HUES64 (cell line): Measurements from ENCODE around the gene CEBPA.
"Not testable (repeated sequence)": the region's sequence is repeated elsewhere in the genome, so short reads cannot be mapped to it uniquely, and the experiment has no call there.

Experiments
- H3K27ac ChIP-seq: 2 replicates; pipeline ENCODE4 v1.7.0; 2013; ENCODE audit warnings: low read depth, low read length, inconsistent platforms
- H3K27me3 ChIP-seq: 2 replicates; pipeline ENCODE4 v1.6.1; 2013; ENCODE audit warnings: mild to moderate bottlenecking, low read length; ENCODE audit not compliant: insufficient read depth
- H3K36me3 ChIP-seq: 2 replicates; pipeline ENCODE4 v1.6.1; 2013; ENCODE audit warnings: mild to moderate bottlenecking, low read length; ENCODE audit not compliant: insufficient read depth
- H3K4me1 ChIP-seq: 2 replicates; pipeline ENCODE4 v1.6.1; 2013; ENCODE audit warnings: mild to moderate bottlenecking, low read length, moderate library complexity; ENCODE audit not compliant: insufficient read depth
- H3K4me3 ChIP-seq: 2 replicates; pipeline ENCODE4 v1.5.1; 2013; ENCODE audit warnings: mild to moderate bottlenecking, low read length, moderate library complexity
- H3K9ac ChIP-seq: 2 replicates; pipeline ENCODE4 v1.6.1; 2013; ENCODE audit warnings: mild to moderate bottlenecking, low read depth, low read length
- H3K9me3 ChIP-seq: 2 replicates; pipeline ENCODE4 v1.6.1; 2013; ENCODE audit warnings: low read depth, low read length; ENCODE audit not compliant: insufficient read depth
- WGBS: fragments of 150-250, 120-280 bp; methylation state at CpG from one replicate; pipeline ENCODE4 v1.1.7; 2013; ENCODE audit warnings: missing lambda C conversion rate; 5-methylcytosine and 5-hydroxymethylcytosine counted together

Gene CEBPA

GRCh38 chr19:33324628-33325027, 22.3 kb upstream of the CEBPA start:
- no peak overlapping the region for H3K4me3 ChIP-seq
- H3K36me3 ChIP-seq = no peaks in the 10 kb centered on the region
- WGBS = 84% methylated on average over 3 of the region's 3 CpGs
- H3K4me1 ChIP-seq = no peaks in the 10 kb centered on the region
- no peaks in the 10 kb centered on the region for H3K27me3 ChIP-seq
- H3K9ac ChIP-seq = no peak overlapping the region
- no peak overlapping the region for H3K27ac ChIP-seq
- peaks cover 19% of the 10 kb centered on the region; the same call in 1 of the 2 replicates for H3K9me3 ChIP-seq

DNA sequence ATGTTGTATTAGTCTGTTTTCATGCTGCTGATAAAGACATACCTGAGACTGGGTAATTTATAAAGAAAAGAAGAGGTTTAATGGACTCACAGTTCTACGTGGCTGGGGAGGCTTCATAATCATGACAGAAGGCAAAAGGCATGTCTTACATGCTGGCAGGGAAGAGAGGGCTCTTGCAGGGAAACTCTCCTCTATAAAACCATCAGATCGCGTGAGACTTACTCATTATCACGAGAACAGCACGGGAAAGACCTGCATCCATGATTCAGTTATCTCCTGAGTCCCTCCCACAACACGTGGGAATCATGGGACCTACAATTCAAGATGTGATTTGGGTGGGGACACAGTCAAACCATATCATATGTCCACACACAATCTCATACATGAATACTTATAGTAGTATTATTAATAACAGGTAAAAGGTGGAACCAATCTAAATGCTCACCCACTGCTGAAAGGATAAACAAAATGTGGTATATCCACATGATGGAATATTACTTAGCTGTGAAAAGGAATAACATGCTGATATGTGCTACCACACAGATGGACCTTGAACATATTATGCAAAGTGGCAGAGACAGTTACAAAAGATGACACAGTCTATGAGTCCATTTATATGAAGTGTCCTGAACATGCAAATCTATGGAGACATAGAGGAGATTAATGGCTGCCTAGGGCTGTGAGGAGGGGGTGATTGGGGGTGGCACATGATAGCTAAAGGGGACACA, 20.9 kb upstream of the CEBPA start:
- Histone ChIP-seq H3K27me3 (no peaks in the 10 kb centered on the region), H3K36me3 (no peaks in the 10 kb centered on the region), H3K4me1 (no peaks in the 10 kb centered on the region), H3K9ac (no peak overlapping the region), H3K9me3 (peaks cover 19% of the 10 kb centered on the region; the same call in 1 of the 2 replicates), H3K4me3 (no peak overlapping the region), H3K27ac (no peak overlapping the region)
- 89% methylated on average over 6 of the region's 6 CpGs for WGBS

GRCh38 chr19:33320636-33321035, 18.3 kb upstream of the CEBPA start:
- 90% methylated on average over 1 of the region's 1 CpG for WGBS
- no peak overlapping the region for H3K9ac ChIP-seq

DNA sequence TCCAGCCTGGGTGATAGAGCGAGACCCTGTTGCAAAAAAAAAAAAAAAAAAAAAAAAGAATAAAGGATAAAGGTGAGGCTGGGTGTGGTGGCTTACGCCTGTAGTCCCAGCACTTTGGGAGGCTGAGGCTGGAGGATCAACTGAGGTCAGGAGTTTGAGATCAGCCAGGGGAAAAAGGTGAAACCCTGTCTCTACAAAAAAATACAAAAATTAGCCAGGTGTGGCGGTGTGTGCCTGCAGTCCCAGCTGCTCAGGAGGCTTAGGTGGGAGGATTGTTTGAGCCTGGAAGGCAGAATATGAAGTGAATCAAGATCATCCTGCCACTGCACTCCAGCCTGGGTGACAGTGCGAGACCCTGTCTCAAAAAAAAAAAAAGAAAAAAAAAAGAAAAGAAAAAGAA, 15.7 kb upstream of the CEBPA start:
- H3K36me3 ChIP-seq, H3K4me3 ChIP-seq, H3K27me3 ChIP-seq, H3K9ac ChIP-seq, H3K4me1 ChIP-seq, H3K27ac ChIP-seq: not testable (repeated sequence)
- WGBS = 88% methylated on average over 4 of the region's 4 CpGs
- peaks cover 12% of the 10 kb centered on the region; the same call in 1 of the 2 replicates for H3K9me3 ChIP-seq

More at GRCh38 chr19:33320636-33321035, 18.3 kb upstream of the CEBPA start:
- Histone ChIP-seq H3K36me3 (no peaks in the 10 kb centered on the region), H3K9me3 (peaks cover 16% of the 10 kb centered on the region; the same call in 1 of the 2 replicates), H3K27me3 (no peaks in the 10 kb centered on the region), H3K27ac (no peak overlapping the region), H3K4me3 (no peak overlapping the region), H3K4me1 (no peaks in the 10 kb centered on the region)

DNA sequence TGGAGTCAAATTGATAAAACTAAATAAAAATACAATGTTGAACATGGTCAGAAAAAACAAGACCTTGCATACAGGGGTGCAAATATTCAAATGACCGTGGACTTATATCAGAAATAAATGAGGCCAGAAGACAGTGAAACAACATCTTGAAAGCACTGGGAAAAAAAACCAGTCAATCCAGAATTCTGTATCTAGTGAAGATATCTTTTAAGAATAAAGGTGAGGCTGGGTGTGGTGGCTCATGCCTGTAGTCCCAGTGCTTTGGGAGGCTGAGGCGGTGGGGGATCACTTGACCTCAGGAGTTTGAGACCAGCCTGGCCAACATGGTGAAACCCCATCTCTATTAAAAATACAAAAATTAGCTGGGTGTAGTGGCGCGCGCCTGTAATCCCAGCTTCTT, 15.2 kb upstream of the CEBPA start:
- WGBS = 92% methylated on average over 5 of the region's 5 CpGs
- H3K4me3 ChIP-seq = no peak overlapping the region
- H3K4me1 ChIP-seq = no peaks in the 10 kb centered on the region
- no peak overlapping the region for H3K27ac ChIP-seq
- H3K36me3 ChIP-seq = no peaks in the 10 kb centered on the region
- H3K27me3 ChIP-seq = no peaks in the 10 kb centered on the region
- H3K9me3 ChIP-seq = peaks cover 12% of the 10 kb centered on the region; the same call in 1 of the 2 replicates
- no peak overlapping the region for H3K9ac ChIP-seq

GRCh38 chr19:33316541-33317264, 14.4 kb upstream of the CEBPA start:
- no peaks in the 10 kb centered on the region for H3K4me1 ChIP-seq
- peaks cover 10% of the 10 kb centered on the region; the same call in 1 of the 2 replicates for H3K9me3 ChIP-seq
- no peaks in the 10 kb centered on the region for H3K27me3 ChIP-seq
- WGBS = 87% methylated on average over 9 of the region's 9 CpGs
- H3K4me3 ChIP-seq = no peak overlapping the region
- no peaks in the 10 kb centered on the region for H3K36me3 ChIP-seq
- no peak overlapping the region for H3K27ac ChIP-seq
- H3K9ac ChIP-seq = no peak overlapping the region

GRCh38 chr19:33312808-33313207, 10.5 kb upstream of the CEBPA start:
- not testable (repeated sequence) for H3K4me3 ChIP-seq, H3K36me3 ChIP-seq, H3K9me3 ChIP-seq, H3K27ac ChIP-seq, H3K9ac ChIP-seq, H3K27me3 ChIP-seq, H3K4me1 ChIP-seq
- 92% methylated on average over 4 of the region's 4 CpGs for WGBS

DNA sequence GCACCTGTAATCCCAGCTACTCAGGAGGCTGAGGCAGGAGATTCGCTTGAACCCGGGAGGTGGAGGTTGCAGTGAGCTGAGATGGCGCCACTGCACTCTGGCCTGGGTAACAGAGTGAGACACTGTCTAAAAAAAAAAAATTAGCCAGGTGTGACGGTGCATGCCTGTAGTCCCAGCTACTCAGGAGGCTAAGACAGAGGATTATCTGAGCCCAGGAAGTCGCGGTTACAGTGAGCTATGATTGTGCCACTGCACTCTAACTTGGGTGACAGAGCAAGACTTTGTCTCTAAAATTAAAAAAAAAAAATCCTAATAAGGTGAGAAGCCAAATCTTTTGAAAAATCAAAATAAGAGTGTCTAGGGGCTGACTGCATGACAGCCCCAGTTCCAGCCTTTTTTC, 9.7 kb upstream of the CEBPA start:
- Histone ChIP-seq H3K27me3 (no peaks in the 10 kb centered on the region), H3K9ac (no peak overlapping the region), H3K36me3 (no peaks in the 10 kb centered on the region), H3K27ac (no peak overlapping the region), H3K4me3 (no peak overlapping the region), H3K4me1 (peaks cover 6% of the 10 kb centered on the region; the same call in 1 of the 2 replicates), H3K9me3 (no peaks in the 10 kb centered on the region)
- 97% methylated on average over 6 of the region's 6 CpGs for WGBS

DNA sequence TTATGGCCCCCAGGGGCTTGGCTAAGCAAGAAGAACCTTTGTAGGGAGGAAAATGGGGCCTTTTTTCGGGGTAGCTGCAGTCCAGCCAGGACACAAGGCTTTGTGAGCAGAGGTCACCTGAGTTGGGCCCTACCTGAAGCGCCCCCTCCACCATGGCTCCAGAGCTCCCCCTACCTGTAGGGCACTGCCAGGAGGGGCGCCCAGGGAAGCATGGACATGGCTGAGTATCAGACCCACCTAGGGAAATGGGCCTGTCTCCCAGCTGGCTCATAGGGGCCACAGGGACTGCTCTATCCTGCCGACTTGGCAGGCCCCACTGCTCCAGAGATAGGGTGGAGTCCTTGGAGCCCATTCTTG, 9.0 kb upstream of the CEBPA start:
- H3K4me1 ChIP-seq = peaks cover 6% of the 10 kb centered on the region; the same call in 1 of the 2 replicates
- 93% methylated on average over 4 of the region's 4 CpGs for WGBS
- H3K4me3 ChIP-seq = no peak overlapping the region
- H3K36me3 ChIP-seq = no peaks in the 10 kb centered on the region
- H3K9me3 ChIP-seq = no peaks in the 10 kb centered on the region
- no peak overlapping the region for H3K9ac ChIP-seq
- H3K27me3 ChIP-seq = no peaks in the 10 kb centered on the region
- no peak overlapping the region for H3K27ac ChIP-seq

- no peak overlapping the region for H3K27ac ChIP-seq
- H3K9ac ChIP-seq = no peak overlapping the region
- no peaks in the 10 kb centered on the region for H3K9me3 ChIP-seq
- peaks cover 6% of the 10 kb centered on the region; the same call in 1 of the 2 replicates for H3K4me1 ChIP-seq
- WGBS = 78% methylated on average over 18 of the region's 18 CpGs
- no peaks in the 10 kb centered on the region for H3K27me3 ChIP-seq
- H3K4me3 ChIP-seq = no peak overlapping the region
- H3K36me3 ChIP-seq = no peaks in the 10 kb centered on the region
These were observed 8.4 kb upstream of the CEBPA start for GRCh38 chr19:33310606-33311325.

GRCh38 chr19:33309826-33310225, 7.5 kb upstream of the CEBPA start:
- H3K36me3 ChIP-seq = no peaks in the 10 kb centered on the region
- peaks cover 6% of the 10 kb centered on the region; the same call in 1 of the 2 replicates for H3K4me1 ChIP-seq
- no peaks in the 10 kb centered on the region for H3K9me3 ChIP-seq
- peaks cover 3% of the 10 kb centered on the region for H3K27me3 ChIP-seq
- H3K27ac ChIP-seq = no peak overlapping the region
- WGBS = 92% methylated on average over 10 of the region's 10 CpGs
- H3K9ac ChIP-seq = no peak overlapping the region
- H3K4me3 ChIP-seq = no peak overlapping the region
